ENCODE data around the gene LMAN2. TPM values are rescaled to one million over a fixed set of nuclear protein-coding genes. Genes with fewer than 3 reads are reported as not detected.

The LMAN2 gene
- total RNA-seq, 1 donor from 2014 or later, result 252 TPM

GRCh38 chr5:177303121-177303924 is 48.1 kb downstream of the LMAN2 start, which contains the start of the genes PRELID1 and RAB24:
Gene PRELID1, plus strand, starts transcription at chr5:177303799. Its CDS starts 187 bp downstream, at chr5:177303986.
Gene RAB24, minus strand, starts transcription at chr5:177303719. Its CDS starts 431 bp downstream, at chr5:177303288.
- peak; percentile 35 for TF ChIP-seq CTCF (conservative IDR thresholded peaks at IDR 0.05; ENCODE audit: low read depth, low read length)
- no peak for DNase-seq (ENCODE audit: low read depth)

GRCh38 chr5:177302354-177303110 is 48.9 kb downstream of the LMAN2 start:
- peak overlapping the region; percentile 99 for H3K4me3 ChIP-seq (ENCODE audit: low read depth, low read length)
- DNase-seq (ENCODE audit: low read depth), result no peak

More at GRCh38 chr5:177303121-177303924, 48.1 kb downstream of the LMAN2 start, which contains the start of the genes PRELID1 and RAB24:
- H3K4me3 ChIP-seq (ENCODE audit: low read depth, low read length), result peak within 1 kb of the TSS; percentile 99

GRCh38 chr5:177301503-177302165 is 49.8 kb downstream of the LMAN2 start:
- no peak overlapping the region for H3K4me3 ChIP-seq (ENCODE audit: low read depth, low read length)
- no peak for DNase-seq (ENCODE audit: low read depth)
- TF ChIP-seq CTCF (conservative IDR thresholded peaks at IDR 0.05; ENCODE audit: low read depth, low read length), result no peak

More at GRCh38 chr5:177302354-177303110, 48.9 kb downstream of the LMAN2 start:
- peak; percentile 23 for TF ChIP-seq CTCF (conservative IDR thresholded peaks at IDR 0.05; ENCODE audit: low read depth, low read length)

GRCh38 chr5:177300951-177301350 is 50.5 kb downstream of the LMAN2 start:
- H3K4me3 ChIP-seq (ENCODE audit: low read depth, low read length), result no peak overlapping the region
- no peak for TF ChIP-seq CTCF (conservative IDR thresholded peaks at IDR 0.05; ENCODE audit: low read depth, low read length)
- DNase-seq (ENCODE audit: low read depth), result no peak

GRCh38 chr5:177300236-177300880 is 51.1 kb downstream of the LMAN2 start:
- H3K4me3 ChIP-seq (ENCODE audit: low read depth, low read length), result no peak overlapping the region
- no peak for DNase-seq (ENCODE audit: low read depth)
- TF ChIP-seq CTCF (conservative IDR thresholded peaks at IDR 0.05; ENCODE audit: low read depth, low read length), result peak; percentile 16

- no peak overlapping the region for H3K4me3 ChIP-seq (ENCODE audit: low read depth, low read length)
- TF ChIP-seq CTCF (conservative IDR thresholded peaks at IDR 0.05; ENCODE audit: low read depth, low read length), result no peak
- no peak for DNase-seq (ENCODE audit: low read depth)
These were observed 51.8 kb downstream of the LMAN2 start for GRCh38 chr5:177299697-177300096.

All from epithelial cell of proximal tubule (primary cell).